A549 treated with GW870086 at 1 μM for 4 hours (cell line): ENCODE data around the gene TYMP. TPM values are rescaled to one million over a fixed set of nuclear protein-coding genes. Genes with fewer than 3 reads are reported as not detected.

Source experiments
- total RNA-seq: library from RNA; stranded (reverse); fragments of 200-300 nt; extraction: Qiagen RNA extraction; gene quantifications from 5 replicates; pipeline ENCODE4 v1.2.3, GENCODE V29; 2022; ENCODE audit warnings: low read depth

TYMP gene, protein sequence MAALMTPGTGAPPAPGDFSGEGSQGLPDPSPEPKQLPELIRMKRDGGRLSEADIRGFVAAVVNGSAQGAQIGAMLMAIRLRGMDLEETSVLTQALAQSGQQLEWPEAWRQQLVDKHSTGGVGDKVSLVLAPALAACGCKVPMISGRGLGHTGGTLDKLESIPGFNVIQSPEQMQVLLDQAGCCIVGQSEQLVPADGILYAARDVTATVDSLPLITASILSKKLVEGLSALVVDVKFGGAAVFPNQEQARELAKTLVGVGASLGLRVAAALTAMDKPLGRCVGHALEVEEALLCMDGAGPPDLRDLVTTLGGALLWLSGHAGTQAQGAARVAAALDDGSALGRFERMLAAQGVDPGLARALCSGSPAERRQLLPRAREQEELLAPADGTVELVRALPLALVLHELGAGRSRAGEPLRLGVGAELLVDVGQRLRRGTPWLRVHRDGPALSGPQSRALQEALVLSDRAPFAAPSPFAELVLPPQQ
- total RNA-seq, result 11.7 to 19.6 TPM (median 17.7 TPM) in 5 replicates

DNA sequence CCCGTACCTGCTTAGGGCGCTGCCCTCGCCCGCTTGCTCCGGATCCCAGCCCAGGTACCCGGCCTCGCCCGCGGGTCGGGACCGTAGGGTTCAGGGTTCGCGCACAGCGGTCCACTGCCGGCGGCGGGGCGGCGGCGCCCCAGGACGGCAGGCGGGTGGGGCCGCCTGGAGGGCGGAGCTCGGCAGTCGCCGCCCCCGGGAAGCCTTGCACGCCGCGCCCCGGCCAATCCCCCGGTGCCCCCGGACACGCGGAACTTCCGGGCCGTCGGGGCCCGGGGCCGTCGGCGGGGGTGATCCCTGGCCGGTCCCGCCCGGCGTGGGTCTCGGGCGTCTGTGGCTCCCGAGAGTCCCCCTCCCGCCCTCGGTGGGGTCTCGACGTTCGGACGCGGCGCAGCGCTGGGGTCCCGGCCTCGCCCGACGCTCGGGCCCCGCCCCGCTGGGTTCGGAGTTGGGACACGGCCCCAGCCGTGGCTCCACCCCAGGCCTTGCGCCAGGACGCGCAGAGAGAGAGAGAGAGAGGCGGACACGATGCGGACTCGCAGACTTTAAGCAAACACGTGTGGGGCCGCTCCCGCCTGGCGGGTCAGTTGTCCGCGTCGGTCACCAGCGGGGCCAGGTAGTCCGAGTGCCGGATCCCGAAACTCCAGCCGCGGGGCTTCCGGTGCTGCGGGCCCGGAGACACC, at the start of gene TYMP:
TSS of gene TYMP (minus strand) at position 116 of the 683 bp plus-strand sequence. CDS start 303 bp downstream, outside the sequence.

DNA sequence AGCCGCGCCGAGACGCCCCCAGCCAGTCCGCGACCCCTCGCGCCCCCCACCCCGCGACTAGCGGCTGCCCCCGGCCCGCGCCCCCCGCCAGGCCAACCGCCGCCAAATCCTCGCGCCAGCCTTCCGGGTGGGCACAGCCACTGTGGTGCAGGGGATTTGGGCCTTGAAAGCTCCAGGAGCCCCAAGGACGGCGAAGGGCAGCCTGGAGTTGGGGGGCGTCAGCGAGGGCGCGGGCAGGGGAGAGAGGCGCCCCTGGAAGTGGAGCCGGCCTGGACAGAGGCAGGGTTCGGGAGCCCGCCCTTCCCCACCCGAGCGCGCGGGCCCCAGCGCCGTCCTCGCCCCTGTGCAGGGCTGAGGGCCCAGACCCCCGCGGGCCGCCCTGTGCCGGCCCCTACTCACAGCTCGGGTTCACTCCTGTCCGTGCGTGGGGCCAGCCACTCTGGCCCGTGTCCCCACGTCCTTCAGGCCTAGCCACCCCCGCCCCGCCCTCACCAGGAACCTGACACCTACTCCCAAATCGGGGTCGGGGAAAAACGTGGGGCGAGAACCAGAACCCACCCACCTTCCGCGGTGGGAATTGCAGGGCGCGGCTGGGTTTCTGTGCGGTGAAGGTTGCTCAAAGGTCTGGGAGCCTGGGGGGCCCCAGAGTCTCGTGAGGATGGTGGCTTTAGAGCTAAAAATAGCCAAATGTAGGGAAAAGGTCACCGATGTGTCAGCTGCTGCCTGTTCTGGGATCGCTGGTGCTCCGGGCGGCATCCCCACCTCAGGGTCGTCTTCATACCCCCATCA, 48.4 kb upstream of the TYMP start, which contains the start of gene CPT1B:
TSS of gene CPT1B (minus strand) at position 441 of the 789 bp plus-strand sequence. CDS start 512 bp downstream, outside the sequence.

DNA sequence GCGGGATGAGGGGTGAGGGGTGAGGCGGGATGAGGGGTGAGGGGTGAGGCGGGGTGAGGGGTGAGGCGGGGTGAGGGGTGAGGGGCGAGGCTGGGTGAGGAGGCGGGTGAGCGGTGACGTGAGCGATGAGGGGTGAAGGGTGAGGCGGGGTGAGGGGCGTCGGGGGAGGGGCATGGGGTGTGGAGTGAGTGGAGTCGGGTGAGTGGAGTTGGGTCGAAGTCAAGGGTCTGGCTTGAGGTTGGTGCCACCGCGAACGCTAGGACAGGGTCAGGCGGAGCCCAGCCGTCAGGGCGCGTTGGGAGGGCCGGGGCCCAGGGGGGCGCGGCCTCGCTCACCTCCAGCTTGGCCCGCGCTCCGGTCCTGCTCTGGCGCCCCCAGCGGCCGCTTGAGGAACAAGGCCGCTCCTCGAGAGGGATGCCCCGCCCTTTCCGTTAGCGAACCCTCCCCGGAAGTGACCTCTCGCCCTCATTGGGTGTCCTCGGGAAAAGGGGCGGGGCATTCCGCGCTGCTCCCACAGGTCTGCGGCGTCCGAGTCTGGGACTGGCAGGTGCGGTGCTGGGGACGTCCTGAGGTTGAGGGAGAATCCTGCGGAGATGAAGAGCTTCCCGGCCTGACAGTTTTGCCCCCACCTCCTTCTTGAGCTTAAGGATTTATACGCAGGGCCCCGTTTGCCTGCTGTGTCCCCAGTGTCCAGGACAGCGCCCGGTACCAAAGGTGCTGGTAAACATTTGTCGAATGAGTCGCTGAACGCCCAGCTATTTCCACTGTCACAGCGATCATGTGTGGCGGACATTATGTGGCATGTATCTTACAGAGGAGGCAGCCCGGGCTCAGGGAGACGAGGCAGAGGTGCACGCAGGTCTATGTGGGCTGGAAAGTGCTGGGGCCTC, 33.0 kb upstream of the TYMP start, which contains the start of gene SYCE3:
TSS of gene SYCE3 (minus strand) at position 397 of the 890 bp plus-strand sequence. CDS start 6,514 bp downstream, outside the sequence.

DNA sequence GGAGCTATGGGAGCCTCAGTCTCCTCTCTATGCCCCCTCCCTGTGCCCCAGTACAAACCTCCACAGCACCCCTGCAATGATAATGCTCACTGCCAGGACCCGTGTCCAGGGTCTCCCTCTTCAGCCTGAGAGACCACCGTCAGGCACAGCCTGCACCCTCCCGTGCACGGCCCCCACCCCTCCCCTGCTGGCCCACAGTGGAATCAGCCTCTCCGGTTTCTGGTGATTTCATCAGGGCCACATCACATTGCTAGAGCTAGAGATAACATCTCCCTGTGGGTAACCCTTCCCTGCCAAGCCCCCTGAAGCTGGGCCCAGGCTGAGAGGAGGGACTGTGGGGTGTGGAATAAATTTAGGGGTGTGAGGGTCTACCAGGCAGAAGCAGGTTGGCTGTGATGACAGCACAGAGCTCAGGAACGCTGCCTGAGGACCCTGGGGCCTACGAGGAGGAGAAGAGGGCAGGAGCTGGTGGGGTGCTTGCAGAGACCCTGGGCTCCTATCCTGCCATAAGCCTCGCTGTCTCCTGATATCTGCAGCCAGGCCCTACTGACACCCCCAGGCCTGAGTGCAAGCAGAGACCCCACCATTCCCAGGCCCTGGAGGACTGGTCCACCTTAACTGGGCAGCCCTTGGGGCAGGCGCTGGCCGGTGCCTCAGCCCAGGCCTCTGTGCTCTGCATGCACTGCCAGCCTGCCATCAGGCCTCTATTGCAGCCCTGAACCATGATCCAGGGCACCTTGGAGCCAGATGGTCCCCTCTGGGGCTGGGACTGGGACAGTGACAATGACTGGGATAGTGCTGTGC, 15.9 kb upstream of the TYMP start, which contains the start of gene KLHDC7B:
TSS of gene KLHDC7B (plus strand) at position 378 of the 804 bp plus-strand sequence. CDS start at position 723, 345 bp downstream.

DNA sequence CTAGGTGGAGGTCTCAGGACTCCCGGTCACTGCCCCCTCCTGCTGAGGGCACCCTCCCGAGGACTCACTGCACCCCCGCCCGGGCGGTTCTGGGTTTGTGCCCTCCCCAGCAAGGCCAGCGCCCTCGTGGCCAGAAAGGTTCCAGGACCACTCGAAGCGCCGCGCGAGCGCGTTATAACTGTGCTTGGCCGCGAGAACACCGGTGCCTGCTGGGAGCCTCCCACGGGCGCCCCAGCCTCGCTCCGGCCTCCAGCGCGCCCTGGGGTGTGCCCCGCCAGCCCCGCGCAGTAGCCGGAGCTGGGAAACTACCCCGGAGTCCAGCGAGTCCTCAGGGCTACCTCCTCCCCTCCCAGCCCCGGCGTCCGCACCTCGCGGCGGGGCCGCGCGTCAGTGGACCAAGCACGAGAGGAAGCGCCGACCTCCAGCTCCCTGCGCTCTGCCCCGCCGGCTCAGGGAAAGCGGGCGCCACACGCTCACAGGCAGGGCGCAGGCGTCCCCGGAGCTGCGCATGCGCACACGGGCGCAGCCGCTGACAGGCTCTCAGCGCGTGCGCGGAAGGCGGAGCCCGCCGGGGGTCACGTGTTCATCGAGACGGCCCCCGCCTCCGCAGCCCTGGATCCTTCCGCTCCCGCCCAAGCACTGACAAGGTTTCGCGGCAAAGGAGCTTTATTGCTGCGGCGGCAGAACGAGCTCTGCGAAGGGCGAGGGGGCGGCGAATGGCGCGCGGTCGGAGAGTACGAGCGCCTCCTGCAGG, 4.5 kb downstream of the TYMP start, which contains the start of gene SCO2:
TSS of gene SCO2 (minus strand) at position 495 of the 754 bp plus-strand sequence. CDS start 1,187 bp downstream, outside the sequence.

DNA sequence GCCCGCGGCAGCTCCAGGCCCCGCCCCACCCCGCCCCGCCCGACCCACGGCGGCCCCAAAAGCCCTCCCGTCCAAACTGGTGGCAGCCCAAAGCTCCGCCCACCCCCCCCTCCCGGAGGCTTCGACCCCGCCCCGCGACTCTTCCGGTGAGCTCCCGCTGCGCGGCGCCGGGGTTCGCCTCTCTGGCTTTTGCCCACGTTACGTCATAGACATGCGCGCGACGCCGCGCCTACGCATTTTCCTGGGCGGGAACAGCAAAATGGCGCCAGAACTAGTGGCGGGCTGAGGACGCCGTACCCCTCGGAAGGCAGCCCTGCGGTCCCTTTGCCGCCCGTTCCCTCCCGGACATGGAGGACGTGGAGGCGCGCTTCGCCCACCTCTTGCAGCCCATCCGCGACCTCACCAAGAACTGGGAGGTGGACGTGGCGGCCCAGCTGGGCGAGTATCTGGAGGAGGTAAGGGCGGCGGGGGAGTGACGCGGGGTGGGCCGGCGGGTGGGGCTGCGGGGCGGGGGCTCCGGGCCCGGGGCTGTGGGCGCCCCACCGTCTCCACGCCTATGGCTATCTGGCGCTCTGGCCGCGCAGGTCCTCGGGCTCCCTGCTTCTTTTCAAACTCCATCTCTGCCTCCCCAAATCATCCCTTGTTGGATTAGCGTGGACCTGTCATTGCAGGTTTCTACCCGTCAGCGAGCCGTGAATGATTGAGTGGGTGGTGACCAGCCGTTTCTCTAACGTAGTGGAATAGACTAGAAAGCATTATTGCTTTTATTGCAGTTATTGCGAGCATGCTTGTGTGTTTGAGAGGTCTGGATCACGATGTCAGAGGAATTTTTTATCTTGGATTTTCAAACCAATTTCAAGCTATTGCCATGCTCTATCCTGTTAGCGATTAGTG, 21.6 kb downstream of the TYMP start, which contains the start of gene NCAPH2:
TSS of gene NCAPH2 (plus strand) at position 234 of the 894 bp plus-strand sequence. CDS start at position 348, 114 bp downstream.

DNA sequence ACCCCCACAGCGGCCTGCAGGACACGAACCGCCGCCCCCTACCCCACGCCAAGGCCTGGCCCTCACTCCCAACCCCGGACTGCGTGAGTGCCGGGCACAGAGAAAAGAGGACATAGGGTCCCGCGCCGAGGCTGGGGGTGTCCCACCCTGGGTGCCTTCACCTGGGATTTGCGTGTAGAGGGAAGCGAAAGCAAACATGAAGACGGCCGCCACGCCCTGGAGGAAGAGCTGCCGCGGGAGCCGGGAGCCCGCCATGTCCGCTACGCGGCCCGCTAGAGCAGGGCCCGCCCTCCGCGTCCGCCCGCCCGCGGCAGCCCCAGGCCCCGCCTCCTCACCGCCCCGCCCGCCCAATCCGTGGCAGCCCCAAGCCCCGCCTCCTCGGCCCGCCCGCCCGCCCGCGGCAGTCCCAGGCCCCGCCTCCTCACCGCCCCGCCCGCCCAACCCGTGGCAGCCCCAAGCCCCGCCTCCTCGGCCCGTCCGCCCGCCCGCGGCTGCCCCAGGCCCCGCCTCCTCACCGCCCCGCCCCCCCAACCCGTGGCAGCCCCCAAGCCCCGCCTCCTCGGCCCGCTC, 22.3 kb downstream of the TYMP start, which contains the start of gene LMF2:
TSS of gene LMF2 (minus strand) at position 282 of the 570 bp plus-strand sequence. CDS start at position 255, 27 bp downstream.

DNA sequence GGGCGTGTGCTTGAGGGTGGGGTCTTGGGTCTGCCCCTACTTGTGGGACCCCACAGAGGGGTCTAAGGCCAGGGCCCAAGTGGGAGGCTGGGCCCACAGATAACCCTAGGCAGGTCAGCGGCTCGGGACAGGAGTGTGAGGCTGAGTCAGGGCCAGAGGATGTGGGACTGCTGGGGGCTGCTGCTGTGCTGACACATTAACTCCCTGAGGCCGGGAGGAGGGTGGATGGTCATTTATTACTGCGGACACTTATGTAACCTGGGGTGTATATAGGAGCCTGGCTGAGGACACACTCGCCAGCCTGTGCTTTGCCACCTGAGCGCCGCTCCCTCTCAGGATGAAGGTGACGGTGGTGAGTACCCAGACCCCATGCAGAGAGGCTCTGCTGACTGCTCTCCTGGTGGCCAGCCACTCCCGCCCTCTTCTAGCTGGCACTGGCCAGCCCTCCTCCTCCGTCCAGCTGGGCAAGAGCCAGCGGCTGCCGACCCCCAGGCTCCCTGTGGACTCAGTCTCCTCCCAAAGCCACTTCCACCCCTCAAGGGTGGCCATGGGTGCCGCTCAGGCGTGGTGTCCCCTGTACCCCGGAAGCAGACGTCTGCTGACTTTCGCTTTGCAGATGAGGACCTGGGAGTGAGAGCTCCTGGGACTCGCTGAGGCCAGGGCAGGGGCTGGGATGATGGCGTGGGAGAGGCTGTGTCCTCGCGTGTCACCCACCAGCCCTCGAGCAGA, 43.1 kb downstream of the TYMP start, which contains the start of gene MIOX:
TSS of gene MIOX (plus strand) at position 299 of the 729 bp plus-strand sequence. CDS start at position 338, 39 bp downstream.

DNA sequence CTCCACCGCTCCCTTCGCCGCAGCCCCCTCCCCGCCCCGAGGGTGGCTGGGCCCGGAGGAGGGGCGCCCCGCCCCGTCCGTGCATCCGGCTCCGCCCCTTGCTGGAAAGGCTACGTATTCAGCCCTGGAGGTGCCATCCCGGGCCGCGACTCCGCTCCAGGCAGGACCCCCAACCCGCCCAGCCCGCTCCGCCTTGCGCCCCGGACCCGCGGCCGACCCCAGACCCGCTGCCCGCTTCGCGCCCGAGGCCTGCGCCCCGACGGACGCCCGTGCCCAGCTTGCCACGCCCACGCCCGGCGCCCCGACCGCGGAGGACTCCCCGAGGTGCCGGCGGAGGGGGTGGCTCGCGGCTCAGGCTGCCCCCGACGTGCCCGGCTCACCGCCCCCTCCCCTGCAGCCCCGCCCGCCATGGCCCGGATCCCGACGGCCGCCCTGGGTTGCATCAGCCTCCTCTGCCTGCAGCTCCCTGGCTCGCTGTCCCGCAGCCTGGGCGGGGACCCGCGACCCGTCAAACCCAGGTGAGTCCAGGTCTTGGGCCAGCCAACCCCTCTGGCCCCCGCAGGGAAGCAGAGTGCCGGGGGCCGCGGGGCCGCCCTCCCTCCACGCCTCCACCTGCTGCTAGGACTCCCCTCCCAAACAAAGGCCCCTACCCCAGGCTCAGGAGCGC, 48.2 kb downstream of the TYMP start, which contains the start of gene ADM2:
TSS of gene ADM2 (plus strand) at position 104 of the 667 bp plus-strand sequence. CDS start at position 409, 305 bp downstream.

Other genes starting within 250 kb of the TYMP start
- gene PLXNB2, start 222.4 kb downstream of the TYMP start, total RNA-seq, result 87.3 to 113 TPM (median 112 TPM) in 5 replicates
- 2.1 to 3.8 TPM (median 3.2 TPM) in 5 replicates for gene DENND6B, start 203.0 kb downstream of the TYMP start, total RNA-seq
- gene PPP6R2, start 186.7 kb downstream of the TYMP start, total RNA-seq, result 10.3 to 13.6 TPM (median 13.2 TPM) in 5 replicates
- gene SBF1, start 55.0 kb downstream of the TYMP start, total RNA-seq, result 17.3 to 26.0 TPM (median 23.4 TPM) in 5 replicates
- gene ADM2, start 48.5 kb downstream of the TYMP start, total RNA-seq, result 0.57 to 0.71 TPM (median 0.64 TPM) in 5 replicates
- 0.09 TPM in 1 of 5 replicates, not detected in the others for gene MIOX, start 43.2 kb downstream of the TYMP start, total RNA-seq
- gene LMF2, start 22.3 kb downstream of the TYMP start, total RNA-seq, result 34.6 to 48.2 TPM (median 46.9 TPM) in 5 replicates
- 32.6 to 42.7 TPM (median 36.6 TPM) in 5 replicates for gene NCAPH2, start 21.8 kb downstream of the TYMP start, total RNA-seq
- gene SCO2, start 4.4 kb downstream of the TYMP start, total RNA-seq, result 3.0 to 6.3 TPM (median 5.7 TPM) in 5 replicates
- gene KLHDC7B, start 15.9 kb upstream of the TYMP start, total RNA-seq, result not detected in 5 replicates
- 0.40 to 0.80 TPM (median 0.75 TPM) in 3 of 5 replicates, not detected in the others for gene SYCE3, start 32.9 kb upstream of the TYMP start, total RNA-seq
- 7.6 to 13.7 TPM (median 11.2 TPM) in 5 replicates for gene CPT1B, start 48.4 kb upstream of the TYMP start, total RNA-seq
- 12.2 to 23.0 TPM (median 17.5 TPM) in 5 replicates for gene CHKB, start 52.8 kb upstream of the TYMP start, total RNA-seq
- gene MAPK8IP2, start 70.8 kb upstream of the TYMP start, total RNA-seq, result 2.9 to 3.9 TPM (median 3.7 TPM) in 5 replicates
- 17.0 to 23.9 TPM (median 22.0 TPM) in 5 replicates for gene ARSA, start 98.1 kb upstream of the TYMP start, total RNA-seq
- 3.0 to 5.3 TPM (median 4.1 TPM) in 5 replicates for gene SHANK3, start 142.8 kb upstream of the TYMP start, total RNA-seq
- 0.11 to 0.14 TPM in 2 of 5 replicates, not detected in the others for gene ACR, start 208.2 kb upstream of the TYMP start, total RNA-seq